Ascending aorta (tissue), 2 donors: ENCODE measurements around the gene PRSS2. TPM values are rescaled to one million over a fixed set of nuclear protein-coding genes. Genes with fewer than 3 reads are reported as not detected.
A peak's percentile ranks its signal among the peaks of the same experiment; 100 is the strongest.

ENCODE experiments used
- DNase-seq, 2 donors: peaks; one replicate each; pipeline ENCODE4 v3.0.0-alpha.2; 2019; ENCODE audit warnings: low spot score in 2 of 2
- H3K27ac ChIP-seq, 2 donors: fragments of 200-600 bp; sonication (generic); one replicate each; pipeline ENCODE4 v1.5.1; 2016 to 2017; ENCODE audit warnings: mild to moderate bottlenecking in 1 of 2
- H3K27me3 ChIP-seq: fragments of 200-600 bp; sonication (generic); one replicate; pipeline ENCODE4 v1.5.1; 2017
- H3K36me3 ChIP-seq, 2 donors: fragments of 200-600 bp; sonication (generic); one replicate each; pipeline ENCODE4 v1.5.1; 2016
- H3K4me1 ChIP-seq, 2 donors: fragments of 200-600 bp; sonication (generic); one replicate each; pipeline ENCODE4 v1.5.1; 2016 to 2017; ENCODE audit warnings: mild to moderate bottlenecking in 1 of 2
- H3K4me3 ChIP-seq, 2 donors: fragments of 200-600 bp; sonication (generic); one replicate each; pipeline ENCODE4 v1.5.1; 2016 to 2017; ENCODE audit warnings: mild to moderate bottlenecking in 1 of 2
- H3K9me3 ChIP-seq, 2 donors: fragments of 200-600 bp; sonication (generic); one replicate each; pipeline ENCODE4 v1.5.1; 2016
- CTCF ChIP-seq, 3 experiments: fragments of 200-600 bp in 2 of 3; fragments of 450-650 bp in 1 of 3; sonication (generic) in 2 of 3; IDR thresholded peaks; one replicate each; pipeline ENCODE4 v1.5.1; 2016 to 2019; ENCODE audit warnings: antibody characterized with exemption in 3 of 3, mild to moderate bottlenecking in 1 of 3, moderate library complexity in 1 of 3
- intact Hi-C: fragments of 100-400 bp; cut with DNase I; formaldehyde crosslinking; loops from one replicate; pipeline ENCODE4 v1.15.1; 2023
- total RNA-seq: library from RNA; depleted of rRNA; stranded (reverse); fragments of >200 nt; gene quantifications from one replicate; pipeline ENCODE4 v1.1.0, GENCODE V29; 2016

Gene PRSS2
- total RNA-seq, 1 donor from 2014 or later: not detected

GRCh38 chr7:142790555-142790954, 19.8 kb downstream of the PRSS2 start:
- intact Hi-C loops: no loop called here
- no peaks in the 10 kb centered on the region for H3K36me3 ChIP-seq
- no peak for TF ChIP-seq CTCF (IDR thresholded peaks at IDR 0.05)

GRCh38 chr7:142791502-142791901, 20.7 kb downstream of the PRSS2 start:
- no peak overlapping the region for H3K27ac ChIP-seq
- no peaks in the 10 kb centered on the region for H3K9me3 ChIP-seq
- no peak for DNase-seq
- H3K36me3 ChIP-seq: no peaks in the 10 kb centered on the region
- TF ChIP-seq CTCF (IDR thresholded peaks at IDR 0.05): no peak
- intact Hi-C loops: no loop called here
- no peak overlapping the region for H3K4me3 ChIP-seq
- H3K4me1 ChIP-seq: no peaks in the 10 kb centered on the region
- no peaks in the 10 kb centered on the region for H3K27me3 ChIP-seq

More at GRCh38 chr7:142790555-142790954, 19.8 kb downstream of the PRSS2 start:
- no peak overlapping the region for H3K27ac ChIP-seq
- no peaks in the 10 kb centered on the region for H3K9me3 ChIP-seq
- DNase-seq: no peak
- H3K4me3 ChIP-seq: no peak overlapping the region
- H3K27me3 ChIP-seq: no peaks in the 10 kb centered on the region
- no peaks in the 10 kb centered on the region for H3K4me1 ChIP-seq

- H3K27me3 ChIP-seq: peaks cover 5% of the 10 kb centered on the region
- H3K9me3 ChIP-seq: no peaks in the 10 kb centered on the region
- intact Hi-C loops: no loop called here
- H3K4me1 ChIP-seq: peaks cover 1 to 3% of the 10 kb centered on the region in 2 donors
- TF ChIP-seq CTCF (IDR thresholded peaks at IDR 0.05): no peak
- H3K4me3 ChIP-seq: no peak overlapping the region
- DNase-seq: no peak
- no peaks in the 10 kb centered on the region for H3K36me3 ChIP-seq
- no peak overlapping the region for H3K27ac ChIP-seq
Observed at GRCh38 chr7:142792129-142792528, 21.4 kb downstream of the PRSS2 start.

GRCh38 chr7:142792593-142792992, 21.8 kb downstream of the PRSS2 start:
- H3K36me3 ChIP-seq: no peaks in the 10 kb centered on the region
- H3K27me3 ChIP-seq: peaks cover 5% of the 10 kb centered on the region
- intact Hi-C loops: no loop called here
- no peak for DNase-seq
- H3K27ac ChIP-seq: no peak overlapping the region
- peaks cover 5 to 7% of the 10 kb centered on the region in 2 donors for H3K4me1 ChIP-seq
- no peak for TF ChIP-seq CTCF (IDR thresholded peaks at IDR 0.05)
- H3K4me3 ChIP-seq: no peak overlapping the region
- H3K9me3 ChIP-seq: no peaks in the 10 kb centered on the region

GRCh38 chr7:142793156-142793555, 22.4 kb downstream of the PRSS2 start:
- H3K9me3 ChIP-seq: no peaks in the 10 kb centered on the region
- TF ChIP-seq CTCF (IDR thresholded peaks at IDR 0.05): no peak
- peaks cover 5% of the 10 kb centered on the region for H3K27me3 ChIP-seq
- H3K36me3 ChIP-seq: no peaks in the 10 kb centered on the region
- no peak overlapping the region for H3K4me3 ChIP-seq
- intact Hi-C loops: no loop called here
- H3K27ac ChIP-seq: no peak overlapping the region
- no peak for DNase-seq
- H3K4me1 ChIP-seq: peaks cover 5 to 10% of the 10 kb centered on the region in 2 donors

GRCh38 chr7:142795339-142795863, 24.6 kb downstream of the PRSS2 start:
- peak in 1 of 2 donors; percentile 52 for DNase-seq
- Histone ChIP-seq H3K36me3 (no peaks in the 10 kb centered on the region), H3K9me3 (no peaks in the 10 kb centered on the region), H3K27me3 (peaks cover 5% of the 10 kb centered on the region), H3K27ac (no peak overlapping the region), H3K4me3 (no peak overlapping the region), H3K4me1 (peaks cover 5 to 10% of the 10 kb centered on the region in 2 donors)
- no peak for TF ChIP-seq CTCF (IDR thresholded peaks at IDR 0.05)
- intact Hi-C loops: no loop called here
